ENCODE data around the gene ALG12. TPM values are rescaled to one million over a fixed set of nuclear protein-coding genes. Genes with fewer than 3 reads are reported as not detected.
A peak's percentile ranks its signal among the peaks of the same experiment; 100 is the strongest.

Gene ALG12
- total RNA-seq, 6 donors from 2014 or later, result 14.2 to 32.5 (median 22.3) TPM

DNA sequence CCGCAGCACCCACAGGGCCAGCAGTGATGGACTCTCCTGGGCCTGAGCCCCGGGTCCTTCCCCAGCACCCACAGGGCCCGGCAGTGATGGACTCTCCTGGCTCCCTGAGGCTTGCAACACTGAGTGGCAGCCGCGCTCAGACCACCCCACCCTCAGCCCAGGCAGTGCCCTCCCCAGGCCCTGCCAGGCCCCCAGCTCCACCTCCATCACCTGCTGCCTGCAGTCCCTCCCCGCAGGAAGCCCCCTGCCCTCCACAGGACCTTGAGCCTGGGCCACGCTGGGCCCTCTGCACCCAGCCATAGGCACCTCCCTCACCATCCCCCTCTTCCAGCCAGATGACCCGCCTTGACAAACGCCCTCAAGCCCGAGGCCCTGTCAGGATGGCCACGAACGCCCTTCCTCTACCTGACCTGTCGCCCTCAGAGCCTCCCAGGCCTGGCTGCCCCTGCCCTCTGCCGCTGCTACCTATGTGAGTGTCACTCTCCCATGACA, 11.4 kb downstream of the ALG12 start:
- DNase-seq (no peak), ATAC-seq (ENCODE audit: low FRiP score in 2 of 2) (peak; percentile 7 to 20)
- no peaks in the 10 kb centered on the region for H3K4me1 ChIP-seq
- H3K9me3 ChIP-seq, result no peaks in the 10 kb centered on the region
- H3K4me3 ChIP-seq, result no peak overlapping the region
- H3K27me3 ChIP-seq, result no peaks in the 10 kb centered on the region
- no peak overlapping the region for H3K27ac ChIP-seq
- 93 to 95% methylated on average over 4 to 14 of the region's 14 CpGs for WGBS, 2 donors
- peaks cover 10 to 86% (median 55%) of the 10 kb centered on the region in 4 donors for H3K36me3 ChIP-seq
- TF ChIP-seq POLR2AphosphoS5 (IDR thresholded peaks at IDR 0.05), result no peak
- TF ChIP-seq, protein P1, sequence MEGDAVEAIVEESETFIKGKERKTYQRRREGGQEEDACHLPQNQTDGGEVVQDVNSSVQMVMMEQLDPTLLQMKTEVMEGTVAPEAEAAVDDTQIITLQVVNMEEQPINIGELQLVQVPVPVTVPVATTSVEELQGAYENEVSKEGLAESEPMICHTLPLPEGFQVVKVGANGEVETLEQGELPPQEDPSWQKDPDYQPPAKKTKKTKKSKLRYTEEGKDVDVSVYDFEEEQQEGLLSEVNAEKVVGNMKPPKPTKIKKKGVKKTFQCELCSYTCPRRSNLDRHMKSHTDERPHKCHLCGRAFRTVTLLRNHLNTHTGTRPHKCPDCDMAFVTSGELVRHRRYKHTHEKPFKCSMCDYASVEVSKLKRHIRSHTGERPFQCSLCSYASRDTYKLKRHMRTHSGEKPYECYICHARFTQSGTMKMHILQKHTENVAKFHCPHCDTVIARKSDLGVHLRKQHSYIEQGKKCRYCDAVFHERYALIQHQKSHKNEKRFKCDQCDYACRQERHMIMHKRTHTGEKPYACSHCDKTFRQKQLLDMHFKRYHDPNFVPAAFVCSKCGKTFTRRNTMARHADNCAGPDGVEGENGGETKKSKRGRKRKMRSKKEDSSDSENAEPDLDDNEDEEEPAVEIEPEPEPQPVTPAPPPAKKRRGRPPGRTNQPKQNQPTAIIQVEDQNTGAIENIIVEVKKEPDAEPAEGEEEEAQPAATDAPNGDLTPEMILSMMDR (IDR thresholded peaks at IDR 0.05), result no peak
- TF ChIP-seq EP300 (IDR thresholded peaks at IDR 0.05), result no peak
- TF ChIP-seq POLR2A (IDR thresholded peaks at IDR 0.05), result no peak

DNA sequence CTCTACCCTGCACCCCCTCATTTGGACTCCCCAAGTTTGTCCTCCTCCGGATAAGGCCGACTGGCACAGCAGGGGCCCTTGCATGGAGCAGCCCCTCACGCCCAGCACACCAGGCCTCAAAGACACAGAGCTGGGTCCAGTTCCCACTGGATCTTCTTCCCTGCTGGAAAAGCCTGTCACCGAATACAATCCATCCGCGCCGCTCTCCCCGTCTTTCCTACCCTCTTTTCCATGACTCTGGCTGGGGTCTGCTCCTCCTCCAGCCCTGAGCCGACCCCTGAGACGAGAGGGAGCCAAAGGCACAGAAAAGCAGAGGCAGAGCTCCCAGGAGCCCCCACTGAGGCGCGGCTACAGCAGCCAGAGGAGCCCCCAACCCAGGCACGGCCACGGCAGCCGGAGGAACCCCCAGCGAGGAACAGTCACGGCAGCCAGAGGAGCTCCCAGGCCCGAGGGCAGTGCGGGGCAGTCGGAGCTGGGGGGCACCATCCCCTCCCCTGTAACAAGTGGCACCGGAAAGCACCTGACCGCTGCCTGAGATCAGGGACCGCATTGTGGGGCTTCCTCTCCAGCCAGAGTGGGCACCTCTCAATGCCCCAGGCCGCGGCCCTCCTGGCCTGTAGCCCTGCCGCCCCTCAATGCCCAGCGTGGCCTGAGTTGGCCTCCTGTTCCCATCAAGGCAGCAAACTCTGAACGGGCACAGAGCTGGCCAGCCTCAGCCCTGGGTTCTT, 12.0 kb downstream of the ALG12 start:
- 95% methylated on average over 12 to 21 of the region's 28 CpGs for WGBS, 2 donors
- peak in 1 of 2 donors; percentile 10 for ATAC-seq (ENCODE audit: low FRiP score in 2 of 2)
- no peaks in the 10 kb centered on the region for H3K9me3 ChIP-seq
- H3K4me3 ChIP-seq, result no peak overlapping the region
- peak in 1 of 2 donors; percentile 71 for DNase-seq
- no peaks in the 10 kb centered on the region for H3K27me3 ChIP-seq
- H3K4me1 ChIP-seq, result no peaks in the 10 kb centered on the region
- no peak overlapping the region for H3K27ac ChIP-seq
- no peak for TF ChIP-seq POLR2A (IDR thresholded peaks at IDR 0.05)
- TF ChIP-seq EP300 (IDR thresholded peaks at IDR 0.05), result no peak
- TF ChIP-seq POLR2AphosphoS5 (IDR thresholded peaks at IDR 0.05), result no peak
- TF ChIP-seq, protein P1 (IDR thresholded peaks at IDR 0.05), result no peak
- peaks cover 10 to 86% (median 57%) of the 10 kb centered on the region in 4 donors for H3K36me3 ChIP-seq

DNA sequence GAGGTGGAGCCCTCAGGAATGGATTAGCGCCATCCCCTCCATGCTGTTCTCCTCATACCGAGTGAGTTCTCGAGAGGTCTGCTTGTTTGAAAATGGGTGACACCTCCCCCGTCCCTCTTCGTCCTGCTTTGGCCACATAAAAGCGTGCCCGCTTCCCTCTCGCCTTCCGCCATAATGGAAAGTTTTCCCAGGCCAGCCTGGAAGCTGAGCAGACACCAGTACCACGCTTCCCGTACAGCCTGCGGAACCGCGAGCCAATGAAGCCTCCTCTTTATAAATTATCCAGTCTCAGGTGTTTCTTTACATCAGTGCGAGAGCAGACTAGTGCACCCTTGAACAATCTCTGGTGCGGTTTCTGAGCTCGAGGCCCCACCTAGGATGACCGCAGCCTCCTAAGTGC, 12.8 kb downstream of the ALG12 start:
- Histone ChIP-seq H3K36me3 (peaks cover 10 to 92% (median 59%) of the 10 kb centered on the region in 4 donors), H3K27me3 (no peaks in the 10 kb centered on the region), H3K4me1 (no peaks in the 10 kb centered on the region)

DNA sequence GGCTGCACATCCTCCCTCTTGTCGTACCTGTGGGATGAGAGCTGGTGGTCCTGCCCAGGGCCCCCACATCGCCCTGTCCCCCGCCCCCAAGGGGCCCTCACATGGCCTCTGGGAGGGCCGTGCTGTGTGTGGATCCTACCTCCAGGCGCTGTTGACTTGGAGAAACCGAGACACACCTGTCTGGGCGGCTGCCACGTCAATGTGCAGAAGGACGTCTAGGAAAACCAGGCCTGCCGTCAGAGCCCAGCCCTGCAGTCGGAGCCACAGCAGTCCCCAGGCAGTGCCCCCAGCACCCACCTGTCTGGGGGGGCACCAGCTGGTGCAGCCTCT, 14.2 kb downstream of the ALG12 start:
- Histone ChIP-seq H3K4me3 (no peak overlapping the region), H3K4me1 (no peaks in the 10 kb centered on the region), H3K9me3 (no peaks in the 10 kb centered on the region), H3K27me3 (no peaks in the 10 kb centered on the region), H3K36me3 (peaks cover 10 to 86% (median 53%) of the 10 kb centered on the region in 4 donors), H3K27ac (no peak overlapping the region)
- TF ChIP-seq, protein P1 (IDR thresholded peaks at IDR 0.05), result no peak
- TF ChIP-seq POLR2AphosphoS5 (IDR thresholded peaks at IDR 0.05) (no peak), EP300 (IDR thresholded peaks at IDR 0.05) (no peak), POLR2A (IDR thresholded peaks at IDR 0.05) (no peak)
- DNase-seq (peak in 1 of 2 donors; percentile 61), ATAC-seq (ENCODE audit: low FRiP score in 2 of 2) (no peak)
- 95% methylated on average over 11 of the region's 11 CpGs; no CpG with 5 or more reads in 1 of the 2 donors for WGBS, 2 donors

More for the DNA sequence above, 12.8 kb downstream of the ALG12 start:
- TF ChIP-seq POLR2AphosphoS5 (IDR thresholded peaks at IDR 0.05), result no peak
- TF ChIP-seq, protein P1 (IDR thresholded peaks at IDR 0.05), result no peak
- TF ChIP-seq POLR2A (IDR thresholded peaks at IDR 0.05), result no peak
- no peak for TF ChIP-seq EP300 (IDR thresholded peaks at IDR 0.05)
- WGBS, 2 donors, result 95 to 97% methylated on average over 18 of the region's 18 CpGs
- Histone ChIP-seq H3K27ac (no peak overlapping the region), H3K4me3 (no peak overlapping the region), H3K9me3 (no peaks in the 10 kb centered on the region)
- no peak for ATAC-seq (ENCODE audit: low FRiP score in 2 of 2)
- no peak for DNase-seq
